ENCODE data around the gene GABRB3.

- TF ChIP-seq CTCF (IDR thresholded peaks at IDR 0.05) = no peak
- TF ChIP-seq SIN3A (IDR thresholded peaks at IDR 0.05; ENCODE audit: borderline replicate concordance, insufficient read depth, low read depth, low read length) = no peak
- TF ChIP-seq POLR2AphosphoS5 (IDR thresholded peaks at IDR 0.05; ENCODE audit: low read depth, low read length) = no peak
Measured at GRCh38 chr15:26729581-26729980, 43.3 kb downstream of the GABRB3 start.

All from Panc1 (cell line).